ENCODE measurements around the gene TFCP2L1. TPM values are rescaled to one million over a fixed set of nuclear protein-coding genes. Genes with fewer than 3 reads are reported as not detected.

The TFCP2L1 gene
- total RNA-seq, result 1 to 10 TPM; 3.6 to 7.9 (median 5.9) TPM

GRCh38 chr2:121284463-121285449 is at the start of gene TFCP2L1:
TFCP2L1 (minus strand) TSS chr2:121285202; CDS start chr2:121285109, 93 bp downstream.
- TF ChIP-seq CTCF (IDR thresholded peaks at IDR 0.05; ENCODE audit: low read depth), result no peak

GRCh38 chr2:121333834-121334558 is 49.0 kb upstream of the TFCP2L1 start:
- TF ChIP-seq CTCF (IDR thresholded peaks at IDR 0.05; ENCODE audit: low read depth), result no peak

GRCh38 chr2:121333231-121333630 is 48.2 kb upstream of the TFCP2L1 start:
- no peak for TF ChIP-seq CTCF (IDR thresholded peaks at IDR 0.05; ENCODE audit: low read depth)

- no peak for TF ChIP-seq CTCF (IDR thresholded peaks at IDR 0.05; ENCODE audit: low read depth)
Observed at GRCh38 chr2:121330921-121331320, 45.9 kb upstream of the TFCP2L1 start.

GRCh38 chr2:121329786-121330185 is 44.8 kb upstream of the TFCP2L1 start:
- TF ChIP-seq CTCF (IDR thresholded peaks at IDR 0.05; ENCODE audit: low read depth), result no peak

GRCh38 chr2:121326628-121327027 is 41.6 kb upstream of the TFCP2L1 start:
- TF ChIP-seq CTCF (IDR thresholded peaks at IDR 0.05; ENCODE audit: low read depth), result no peak

GRCh38 chr2:121324601-121325000 is 39.6 kb upstream of the TFCP2L1 start:
- TF ChIP-seq CTCF (IDR thresholded peaks at IDR 0.05; ENCODE audit: low read depth), result no peak
